Liver (tissue), 9 donors: ENCODE measurements around the gene NFATC1. TPM values are rescaled to one million over a fixed set of nuclear protein-coding genes. Genes with fewer than 3 reads are reported as not detected.

Experiments
- DNase-seq: peaks from one replicate; pipeline ENCODE4 v3.0.0-alpha.2; 2017; ENCODE audit warnings: low spot score
- H3K27ac ChIP-seq, 2 donors: one replicate each; pipeline ENCODE4 v1.7.0; 2013; ENCODE audit warnings: inconsistent platforms in 2 of 2, low read length in 2 of 2, control low read depth in 1 of 2, low read depth in 1 of 2, mild to moderate bottlenecking in 1 of 2
- H3K27me3 ChIP-seq, 4 donors: one replicate each; pipeline versions ENCODE4 v1.6.1 to v1.7.0; 2013; ENCODE audit warnings: low read length in 3 of 4, inconsistent platforms in 1 of 4, mild to moderate bottlenecking in 1 of 4, moderate library complexity in 1 of 4; ENCODE audit not compliant: control insufficient read depth in 4 of 4, insufficient read depth in 4 of 4
- H3K36me3 ChIP-seq, 4 donors: one replicate each; pipeline versions ENCODE4 v1.6.1 to v1.7.0; 2013; ENCODE audit warnings: low read length in 3 of 4, mild to moderate bottlenecking in 3 of 4, low read depth in 1 of 4, moderate library complexity in 1 of 4; ENCODE audit not compliant: control insufficient read depth in 4 of 4, insufficient read depth in 3 of 4
- H3K4me1 ChIP-seq, 4 donors: one replicate each; pipeline versions ENCODE4 v1.6.1 to v1.7.0; 2013; ENCODE audit warnings: low read length in 3 of 4, mild to moderate bottlenecking in 3 of 4, moderate library complexity in 1 of 4; ENCODE audit not compliant: control insufficient read depth in 4 of 4, insufficient read depth in 4 of 4
- H3K4me3 ChIP-seq, 3 donors: one replicate each; pipeline versions ENCODE4 v1.6.1 to v1.7.0; 2013; ENCODE audit warnings: low read length in 3 of 3, control low read depth in 1 of 3, low read depth in 1 of 3, mild to moderate bottlenecking in 1 of 3
- H3K9ac ChIP-seq, 2 donors: one replicate each; pipeline ENCODE4 v1.7.0; 2013; ENCODE audit warnings: low read length in 2 of 2, mild to moderate bottlenecking in 2 of 2, moderate library complexity in 2 of 2, control low read depth in 1 of 2, low read depth in 1 of 2
- H3K9me3 ChIP-seq, 4 donors: one replicate each; pipeline versions ENCODE4 v1.6.1 to v1.7.0; 2013; ENCODE audit warnings: low read length in 3 of 4; ENCODE audit not compliant: control insufficient read depth in 4 of 4
- ATF3 ChIP-seq: IDR thresholded peaks from 2 replicates; pipeline ENCODE4 v1.6.1; 2016; ENCODE audit warnings: antibody characterized with exemption
- CTCF ChIP-seq: fragments of 150-350 bp; IDR thresholded peaks from 2 replicates; pipeline ENCODE4 v1.5.1; 2017; ENCODE audit warnings: improper control_type of control experiment, low read depth, low read length; ENCODE audit not compliant: missing input control
- EGR1 ChIP-seq, 2 donors: IDR thresholded peaks; 2 replicates each; pipeline ENCODE4 v1.6.1; 2016 to 2018; ENCODE audit warnings: antibody characterized with exemption in 2 of 2, low read depth in 2 of 2
- FOXA1 ChIP-seq: IDR thresholded peaks from 2 replicates; pipeline ENCODE4 v1.6.1; 2016; ENCODE audit warnings: antibody characterized with exemption
- FOXA2 ChIP-seq: IDR thresholded peaks from 2 replicates; pipeline ENCODE4 v1.6.1; 2016; ENCODE audit warnings: antibody characterized with exemption
- HNF4A ChIP-seq, 2 donors: conservative IDR thresholded peaks; 2 replicates each; pipeline ENCODE4 v1.6.1; 2016; ENCODE audit warnings: antibody characterized with exemption in 2 of 2, mild to moderate bottlenecking in 2 of 2
- HNF4G ChIP-seq: IDR thresholded peaks from 2 replicates; pipeline ENCODE4 v1.6.1; 2016; ENCODE audit warnings: antibody characterized with exemption
- JUND ChIP-seq, 2 donors: IDR thresholded peaks; 2 replicates each; pipeline ENCODE4 v1.6.1; 2016; ENCODE audit warnings: antibody characterized with exemption in 2 of 2
- MAX ChIP-seq: IDR thresholded peaks from 2 replicates; pipeline ENCODE4 v1.6.1; 2016; ENCODE audit warnings: antibody characterized with exemption
- NR2F2 ChIP-seq: IDR thresholded peaks from 2 replicates; pipeline ENCODE4 v1.6.1; 2016; ENCODE audit warnings: antibody characterized with exemption
- RAD21 ChIP-seq, 2 donors: IDR thresholded peaks; 2 replicates each; pipeline ENCODE4 v1.6.1; 2016; ENCODE audit warnings: antibody characterized with exemption in 2 of 2, mild to moderate bottlenecking in 2 of 2
- REST ChIP-seq: IDR thresholded peaks from 2 replicates; pipeline ENCODE4 v1.6.1; 2016; ENCODE audit warnings: antibody characterized with exemption, mild to moderate bottlenecking
- RXRA ChIP-seq, 2 donors: IDR thresholded peaks; 2 replicates each; pipeline ENCODE4 v1.6.1; 2017 to 2018; ENCODE audit warnings: antibody characterized with exemption in 2 of 2, mild to moderate bottlenecking in 1 of 2
- SP1 ChIP-seq: IDR thresholded peaks from 2 replicates; pipeline ENCODE4 v1.6.1; 2018; ENCODE audit warnings: antibody characterized with exemption, mild to moderate bottlenecking
- TAF1 ChIP-seq: conservative IDR thresholded peaks from 2 replicates; pipeline ENCODE4 v1.6.1; 2016; ENCODE audit warnings: antibody characterized with exemption, mild to moderate bottlenecking
- YY1 ChIP-seq: IDR thresholded peaks from 2 replicates; pipeline ENCODE4 v1.6.1; 2016; ENCODE audit warnings: antibody characterized with exemption, mild to moderate bottlenecking
- ZBTB33 ChIP-seq: IDR thresholded peaks from 2 replicates; pipeline ENCODE4 v1.6.1; 2016; ENCODE audit warnings: antibody characterized with exemption
- WGBS: extraction: QIAGEN DNeasy Blood & Tissue Kit; methylation state at CpG from one replicate; pipeline ENCODE4 v1.1.7; 2013; 5-methylcytosine and 5-hydroxymethylcytosine counted together
- polyA plus RNA-seq, 2 donors: library from polyadenylated mRNA; stranded (reverse) in 1 of 2; unstranded in 1 of 2; fragments of 200-250 nt in 1 of 2; fragments of >200 nt in 1 of 2; fragmentation: Nextera tagmentation in 1 of 2; extraction: Ambion mirVana in 1 of 2; gene quantifications; one replicate each; pipeline versions ENCODE4 v1.2.1 to v1.2.3, GENCODE V29; 2013 to 2015
- total RNA-seq, 2 donors: library from RNA; depleted of rRNA; stranded (reverse); fragments of >200 nt; gene quantifications; one replicate each; pipeline ENCODE4 v1.2.3, GENCODE V29; 2014
- donor health status: healthy.
- donor health status: healthy.
- donor health status: healthy.
- donor health status: healthy.
- donor health status: healthy.

NFATC1 gene
- total and polyA plus RNA-seq, 4 donors: 0.57 to 2.2 (median 1.3) TPM

GRCh38 chr18:79519751-79520477 lies 124.2 kb downstream of the NFATC1 start:
- H3K9ac ChIP-seq: no peak overlapping the region
- no peak for DNase-seq
- H3K27ac ChIP-seq: no peak overlapping the region
- no peaks in the 10 kb centered on the region for H3K36me3 ChIP-seq
- no peak for TF ChIP-seq HNF4G
- no peak for TF ChIP-seq RAD21 (IDR thresholded peaks at IDR 0.05)
- no peak for TF ChIP-seq TAF1
- TF ChIP-seq CTCF: no peak
- TF ChIP-seq YY1: no peak
- TF ChIP-seq RXRA (IDR thresholded peaks at IDR 0.05): no peak
- TF ChIP-seq JUND (IDR thresholded peaks at IDR 0.05): no peak
- TF ChIP-seq MAX: no peak
- no peak for TF ChIP-seq ATF3
- TF ChIP-seq REST: no peak
- TF ChIP-seq HNF4A (conservative IDR thresholded peaks at IDR 0.05): no peak
- TF ChIP-seq FOXA1: no peak
- no peak for TF ChIP-seq NR2F2
- no peak for TF ChIP-seq EGR1 (IDR thresholded peaks at IDR 0.05; ENCODE audit: low read depth in 2 of 2)
- no peak for TF ChIP-seq ZBTB33
- no peak for TF ChIP-seq SP1
- no peak for TF ChIP-seq FOXA2
- H3K27me3 ChIP-seq: no peaks in the 10 kb centered on the region
- 53% methylated on average over 37 of the region's 37 CpGs for WGBS
- H3K4me3 ChIP-seq: no peak overlapping the region
- no peaks in the 10 kb centered on the region for H3K9me3 ChIP-seq
- H3K4me1 ChIP-seq: peaks cover 0 to 3% (median 0%) of the 10 kb centered on the region in 4 donors
